HEK293 (cell line): Measurements from ENCODE around the gene OPN1SW.

Source experiments
- CTCF ChIA-PET: fragments of 350-600 bp; formaldehyde crosslinking; extraction: SDS; loops from one replicate; lab custom pipeline; 2021; ENCODE audit warnings: antibody characterized with exemption; lab: Yijun Ruan, JAX
- POLR2A ChIA-PET: fragments of 300-600 bp; formaldehyde crosslinking; extraction: SDS; loops from one replicate; lab custom pipeline; 2020; ENCODE audit warnings: antibody characterized with exemption, inconsistent platforms; lab: Yijun Ruan, JAX
- H3K27ac ChIP-seq: fragments of 200-500 bp; sonication (Bioruptor generic); 2 replicates; pipeline ENCODE4 v1.5.1; 2014; ENCODE audit warnings: low read depth, low read length, control low read depth, inconsistent platforms; ENCODE audit errors: extremely low read depth
- H3K36me3 ChIP-seq, 2 experiments: fragments of 200-500 bp in 1 of 2; sonication (Bioruptor generic) in 1 of 2; 1 replicate in 1 of 2; 2 replicates in 1 of 2; pipeline ENCODE4 v1.5.1; 2014 to 2017; ENCODE audit warnings: inconsistent platforms in 2 of 2, low read length in 2 of 2; ENCODE audit not compliant: control insufficient read depth in 2 of 2, insufficient read depth in 1 of 2
- H3K4me1 ChIP-seq: fragments of 200-500 bp; sonication (Bioruptor generic); 2 replicates; pipeline ENCODE4 v1.5.1; 2014; ENCODE audit warnings: mild to moderate bottlenecking, low read length, inconsistent platforms; ENCODE audit not compliant: control insufficient read depth, insufficient read depth
- H3K4me3 ChIP-seq: 2 replicates; pipeline ENCODE4 v1.5.1; 2011; ENCODE audit warnings: low read depth, mild to moderate bottlenecking, control low read depth, low read length, moderate library complexity
- H3K9me3 ChIP-seq: fragments of 200-500 bp; sonication (Bioruptor generic); 2 replicates; pipeline ENCODE4 v1.5.1; 2014; ENCODE audit warnings: low read depth, low read length, inconsistent platforms; ENCODE audit not compliant: control insufficient read depth, insufficient read depth
- KLF10 ChIP-seq: fragments of 450-650 bp; IDR thresholded peaks from 2 replicates; pipeline ENCODE4 v1.5.1; 2018; ENCODE audit warnings: missing biosample characterization, mild to moderate bottlenecking, missing genetic modification characterization
- OVOL3 ChIP-seq: fragments of 450-650 bp; formaldehyde crosslinking; IDR thresholded peaks from 2 replicates; pipeline ENCODE4 v1.5.1; 2016; ENCODE audit warnings: missing biosample characterization, missing genetic modification characterization
- SP7 ChIP-seq: fragments of 450-650 bp; formaldehyde crosslinking; IDR thresholded peaks from 2 replicates; pipeline ENCODE4 v1.5.1; 2016; ENCODE audit warnings: missing biosample characterization, missing genetic modification characterization
- YY1 ChIP-seq: fragments of 450-650 bp; formaldehyde crosslinking; IDR thresholded peaks from 2 replicates; pipeline ENCODE4 v1.5.1; 2018; ENCODE audit warnings: missing biosample characterization, missing genetic modification characterization
- ZEB2 ChIP-seq: fragments of 450-650 bp; formaldehyde crosslinking; IDR thresholded peaks from 2 replicates; pipeline ENCODE4 v1.5.1; 2016; ENCODE audit warnings: missing biosample characterization, missing genetic modification characterization
- ZFP37 ChIP-seq: fragments of 450-650 bp; formaldehyde crosslinking; IDR thresholded peaks from 2 replicates; pipeline ENCODE4 v1.5.1; 2016; ENCODE audit warnings: missing biosample characterization, missing genetic modification characterization
- ZNF121 ChIP-seq: fragments of 450-650 bp; formaldehyde crosslinking; IDR thresholded peaks from 2 replicates; pipeline ENCODE4 v1.5.1; 2016; ENCODE audit warnings: missing biosample characterization, missing genetic modification characterization
- ZNF174 ChIP-seq: fragments of 450-650 bp; formaldehyde crosslinking; IDR thresholded peaks from 2 replicates; pipeline ENCODE4 v1.5.0; 2017; ENCODE audit warnings: missing biosample characterization, mild to moderate bottlenecking, missing genetic modification characterization
- ZNF214 ChIP-seq: fragments of 450-650 bp; formaldehyde crosslinking; IDR thresholded peaks from 2 replicates; pipeline ENCODE4 v1.5.1; 2017; ENCODE audit warnings: missing biosample characterization, mild to moderate bottlenecking, missing genetic modification characterization, borderline replicate concordance
- ZNF221 ChIP-seq: fragments of 450-650 bp; formaldehyde crosslinking; IDR thresholded peaks from 2 replicates; pipeline ENCODE4 v1.5.1; 2017; ENCODE audit warnings: missing biosample characterization, missing genetic modification characterization, borderline replicate concordance
- ZNF37A ChIP-seq: fragments of 450-650 bp; IDR thresholded peaks from 2 replicates; pipeline ENCODE4 v1.5.1; 2018; ENCODE audit warnings: missing biosample characterization, missing genetic modification characterization
- ZNF394 ChIP-seq: fragments of 450-650 bp; formaldehyde crosslinking; IDR thresholded peaks from 2 replicates; pipeline ENCODE4 v1.5.1; 2016; ENCODE audit warnings: missing biosample characterization, missing genetic modification characterization, mild to moderate bottlenecking, moderate library complexity, borderline replicate concordance
- ZNF610 ChIP-seq: fragments of 450-650 bp; formaldehyde crosslinking; IDR thresholded peaks from 2 replicates; pipeline ENCODE4 v1.5.1; 2016; ENCODE audit warnings: missing biosample characterization, missing genetic modification characterization, borderline replicate concordance
- ZNF621 ChIP-seq: fragments of 450-650 bp; formaldehyde crosslinking; IDR thresholded peaks from 2 replicates; pipeline ENCODE4 v1.5.1; 2017; ENCODE audit warnings: missing biosample characterization, missing genetic modification characterization
- ZNF654 ChIP-seq: fragments of 450-650 bp; formaldehyde crosslinking; IDR thresholded peaks from 2 replicates; pipeline ENCODE4 v1.5.1; 2016; ENCODE audit warnings: low read depth, missing biosample characterization, missing genetic modification characterization
- ZNF664 ChIP-seq: fragments of 450-650 bp; formaldehyde crosslinking; IDR thresholded peaks from 2 replicates; pipeline ENCODE4 v1.5.1; 2016; ENCODE audit warnings: missing biosample characterization, missing genetic modification characterization
- ZNF677 ChIP-seq: fragments of 450-650 bp; IDR thresholded peaks from 2 replicates; pipeline ENCODE4 v1.5.0; 2018; ENCODE audit warnings: missing biosample characterization, mild to moderate bottlenecking, missing genetic modification characterization, moderate library complexity
- ZNF776 ChIP-seq: fragments of 450-650 bp; formaldehyde crosslinking; IDR thresholded peaks from 2 replicates; pipeline ENCODE4 v1.5.0; 2017; ENCODE audit warnings: missing biosample characterization, missing genetic modification characterization, borderline replicate concordance
- ZNF837 ChIP-seq: fragments of 450-650 bp; formaldehyde crosslinking; IDR thresholded peaks from 2 replicates; pipeline ENCODE4 v1.5.1; 2016; ENCODE audit warnings: missing biosample characterization, missing genetic modification characterization
- ZSCAN23 ChIP-seq: fragments of 450-650 bp; formaldehyde crosslinking; IDR thresholded peaks from 2 replicates; pipeline ENCODE4 v1.5.1; 2016; ENCODE audit warnings: missing biosample characterization, missing genetic modification characterization
- TF ChIP-seq, protein P1 (sequence below): fragments of 450-650 bp; formaldehyde crosslinking; IDR thresholded peaks from 2 replicates; pipeline ENCODE4 v1.5.1; 2017; ENCODE audit warnings: missing biosample characterization, mild to moderate bottlenecking, missing genetic modification characterization, moderate library complexity
- TF ChIP-seq, protein P2 (sequence below): fragments of 450-650 bp; formaldehyde crosslinking; IDR thresholded peaks from 2 replicates; pipeline ENCODE4 v1.5.1; 2016; ENCODE audit warnings: missing biosample characterization, missing genetic modification characterization, low read depth
- TF ChIP-seq, protein P3 (sequence below): fragments of 450-650 bp; formaldehyde crosslinking; IDR thresholded peaks from 2 replicates; pipeline ENCODE4 v1.5.1; 2016; ENCODE audit warnings: missing biosample characterization, missing genetic modification characterization
- TF ChIP-seq, protein P4 (sequence below): fragments of 450-650 bp; formaldehyde crosslinking; IDR thresholded peaks from 2 replicates; pipeline ENCODE4 v1.5.1; 2017; ENCODE audit warnings: missing biosample characterization, missing genetic modification characterization
- TF ChIP-seq, protein P5 (sequence below): IDR thresholded peaks from 2 replicates; pipeline ENCODE4 v1.6.1; 2011; ENCODE audit warnings: mild to moderate bottlenecking, low read depth, low read length, borderline replicate concordance
- TF ChIP-seq, protein P6 (sequence below): fragments of 450-650 bp; formaldehyde crosslinking; IDR thresholded peaks from 2 replicates; pipeline ENCODE4 v1.5.1; 2016; ENCODE audit warnings: missing biosample characterization, missing genetic modification characterization
- TF ChIP-seq, protein P7 (sequence below): fragments of 450-650 bp; formaldehyde crosslinking; IDR thresholded peaks from 2 replicates; pipeline ENCODE4 v1.5.1; 2016; ENCODE audit warnings: missing biosample characterization, missing genetic modification characterization

Gene OPN1SW

DNA sequence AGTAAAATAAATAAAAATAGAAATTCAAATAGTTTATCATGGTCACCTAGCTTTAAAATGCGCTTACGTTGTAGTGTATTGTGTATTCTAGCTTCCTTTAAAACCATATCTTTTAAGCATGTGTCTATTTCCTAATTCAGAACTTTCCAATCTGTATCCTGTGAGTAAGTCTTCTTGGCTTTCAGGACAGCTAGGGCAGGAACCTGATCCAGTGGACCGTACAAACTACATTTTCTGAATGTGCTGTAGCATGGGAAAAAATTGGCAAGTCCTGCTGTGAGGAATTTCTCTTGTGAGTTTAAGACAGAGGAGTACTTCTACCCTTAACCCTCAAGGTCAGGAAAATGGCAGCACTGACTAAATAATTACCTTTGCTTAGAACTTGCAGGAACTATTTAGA is 12.1 kb downstream of the OPN1SW start:
- Histone ChIP-seq H3K4me3 (no peak overlapping the region), H3K9me3 (no peaks in the 10 kb centered on the region), H3K27ac (no peak overlapping the region), H3K4me1 (no peaks in the 10 kb centered on the region), H3K36me3 (peaks cover 41 to 75% of the 10 kb centered on the region in 2 experiments)
- TF ChIP-seq ZNF654 (tag by site-specific recombination) = no peak
- TF ChIP-seq ZNF776 (tag by site-specific recombination) = no peak
- TF ChIP-seq ZNF174 (tag by site-specific recombination) = no peak
- no peak for TF ChIP-seq ZSCAN23 (tag by site-specific recombination)
- TF ChIP-seq, protein P1, sequence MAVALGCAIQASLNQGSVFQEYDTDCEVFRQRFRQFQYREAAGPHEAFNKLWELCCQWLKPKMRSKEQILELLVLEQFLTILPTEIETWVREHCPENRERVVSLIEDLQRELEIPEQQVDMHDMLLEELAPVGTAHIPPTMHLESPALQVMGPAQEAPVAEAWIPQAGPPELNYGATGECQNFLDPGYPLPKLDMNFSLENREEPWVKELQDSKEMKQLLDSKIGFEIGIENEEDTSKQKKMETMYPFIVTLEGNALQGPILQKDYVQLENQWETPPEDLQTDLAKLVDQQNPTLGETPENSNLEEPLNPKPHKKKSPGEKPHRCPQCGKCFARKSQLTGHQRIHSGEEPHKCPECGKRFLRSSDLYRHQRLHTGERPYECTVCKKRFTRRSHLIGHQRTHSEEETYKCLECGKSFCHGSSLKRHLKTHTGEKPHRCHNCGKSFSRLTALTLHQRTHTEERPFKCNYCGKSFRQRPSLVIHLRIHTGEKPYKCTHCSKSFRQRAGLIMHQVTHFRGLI (tag by site-specific recombination) = no peak
- TF ChIP-seq, protein P2, sequence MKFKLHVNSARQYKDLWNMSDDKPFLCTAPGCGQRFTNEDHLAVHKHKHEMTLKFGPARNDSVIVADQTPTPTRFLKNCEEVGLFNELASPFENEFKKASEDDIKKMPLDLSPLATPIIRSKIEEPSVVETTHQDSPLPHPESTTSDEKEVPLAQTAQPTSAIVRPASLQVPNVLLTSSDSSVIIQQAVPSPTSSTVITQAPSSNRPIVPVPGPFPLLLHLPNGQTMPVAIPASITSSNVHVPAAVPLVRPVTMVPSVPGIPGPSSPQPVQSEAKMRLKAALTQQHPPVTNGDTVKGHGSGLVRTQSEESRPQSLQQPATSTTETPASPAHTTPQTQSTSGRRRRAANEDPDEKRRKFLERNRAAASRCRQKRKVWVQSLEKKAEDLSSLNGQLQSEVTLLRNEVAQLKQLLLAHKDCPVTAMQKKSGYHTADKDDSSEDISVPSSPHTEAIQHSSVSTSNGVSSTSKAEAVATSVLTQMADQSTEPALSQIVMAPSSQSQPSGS (tag by site-specific recombination) = no peak
- TF ChIP-seq, protein P3, sequence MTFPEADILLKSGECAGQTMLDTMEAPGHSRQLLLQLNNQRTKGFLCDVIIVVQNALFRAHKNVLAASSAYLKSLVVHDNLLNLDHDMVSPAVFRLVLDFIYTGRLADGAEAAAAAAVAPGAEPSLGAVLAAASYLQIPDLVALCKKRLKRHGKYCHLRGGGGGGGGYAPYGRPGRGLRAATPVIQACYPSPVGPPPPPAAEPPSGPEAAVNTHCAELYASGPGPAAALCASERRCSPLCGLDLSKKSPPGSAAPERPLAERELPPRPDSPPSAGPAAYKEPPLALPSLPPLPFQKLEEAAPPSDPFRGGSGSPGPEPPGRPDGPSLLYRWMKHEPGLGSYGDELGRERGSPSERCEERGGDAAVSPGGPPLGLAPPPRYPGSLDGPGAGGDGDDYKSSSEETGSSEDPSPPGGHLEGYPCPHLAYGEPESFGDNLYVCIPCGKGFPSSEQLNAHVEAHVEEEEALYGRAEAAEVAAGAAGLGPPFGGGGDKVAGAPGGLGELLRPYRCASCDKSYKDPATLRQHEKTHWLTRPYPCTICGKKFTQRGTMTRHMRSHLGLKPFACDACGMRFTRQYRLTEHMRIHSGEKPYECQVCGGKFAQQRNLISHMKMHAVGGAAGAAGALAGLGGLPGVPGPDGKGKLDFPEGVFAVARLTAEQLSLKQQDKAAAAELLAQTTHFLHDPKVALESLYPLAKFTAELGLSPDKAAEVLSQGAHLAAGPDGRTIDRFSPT (tag by site-specific recombination) = no peak
- TF ChIP-seq, protein P4, sequence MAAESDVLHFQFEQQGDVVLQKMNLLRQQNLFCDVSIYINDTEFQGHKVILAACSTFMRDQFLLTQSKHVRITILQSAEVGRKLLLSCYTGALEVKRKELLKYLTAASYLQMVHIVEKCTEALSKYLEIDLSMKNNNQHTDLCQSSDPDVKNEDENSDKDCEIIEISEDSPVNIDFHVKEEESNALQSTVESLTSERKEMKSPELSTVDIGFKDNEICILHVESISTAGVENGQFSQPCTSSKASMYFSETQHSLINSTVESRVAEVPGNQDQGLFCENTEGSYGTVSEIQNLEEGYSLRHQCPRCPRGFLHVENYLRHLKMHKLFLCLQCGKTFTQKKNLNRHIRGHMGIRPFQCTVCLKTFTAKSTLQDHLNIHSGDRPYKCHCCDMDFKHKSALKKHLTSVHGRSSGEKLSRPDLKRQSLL (tag by site-specific recombination) = no peak
- TF ChIP-seq ZNF621 = no peak
- TF ChIP-seq KLF10 (tag by site-specific recombination) = no peak
- TF ChIP-seq YY1 = no peak
- no peak for TF ChIP-seq ZNF221
- TF ChIP-seq ZNF677 (tag by site-specific recombination) = no peak
- no peak for TF ChIP-seq ZNF214 (tag by site-specific recombination)
- no peak for TF ChIP-seq ZNF394
- no peak for TF ChIP-seq ZNF37A (tag by site-specific recombination)
- no peak for TF ChIP-seq ZEB2 (tag by site-specific recombination)
- TF ChIP-seq ZNF610 (tag by site-specific recombination) = no peak
- TF ChIP-seq ZFP37 (tag by site-specific recombination) = no peak
- TF ChIP-seq OVOL3 (tag by site-specific recombination) = no peak
- CTCF ChIA-PET = interaction anchor here (0.6 kb wide), 1 partner anchor 70 kb away, joined by 3 read pairs; no protein-coding TSS in a partner anchor
- POLR2A ChIA-PET = no interaction called here

DNA sequence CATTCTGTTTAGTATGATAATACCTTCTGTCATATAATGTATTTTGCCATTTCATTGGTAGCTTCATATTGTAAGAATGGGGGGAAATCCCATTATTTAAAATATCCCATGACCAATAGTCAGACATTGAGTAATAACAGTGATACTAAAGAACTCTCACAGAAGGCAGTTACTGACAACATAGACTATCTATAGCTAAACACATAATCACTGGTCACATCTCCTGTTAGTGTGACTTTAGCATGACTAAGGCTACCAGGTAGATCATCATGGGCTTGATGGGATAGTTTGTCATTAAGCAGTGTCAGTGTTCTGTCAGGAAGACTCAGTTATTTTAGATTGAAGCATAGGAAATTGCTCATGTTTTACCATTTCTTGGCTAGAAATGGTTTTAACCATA is 16.4 kb downstream of the OPN1SW start:
- no peak overlapping the region for H3K27ac ChIP-seq
- no peaks in the 10 kb centered on the region for H3K4me1 ChIP-seq
- H3K36me3 ChIP-seq = peaks cover 36 to 82% of the 10 kb centered on the region in 2 experiments
- H3K9me3 ChIP-seq = no peaks in the 10 kb centered on the region
- CTCF ChIA-PET = interaction anchor here (0.6 kb wide), 1 partner anchor 108 kb away, joined by 3 read pairs; no protein-coding TSS in a partner anchor
- no peak overlapping the region for H3K4me3 ChIP-seq
- POLR2A ChIA-PET = no interaction called here
- TF ChIP-seq, protein P5, sequence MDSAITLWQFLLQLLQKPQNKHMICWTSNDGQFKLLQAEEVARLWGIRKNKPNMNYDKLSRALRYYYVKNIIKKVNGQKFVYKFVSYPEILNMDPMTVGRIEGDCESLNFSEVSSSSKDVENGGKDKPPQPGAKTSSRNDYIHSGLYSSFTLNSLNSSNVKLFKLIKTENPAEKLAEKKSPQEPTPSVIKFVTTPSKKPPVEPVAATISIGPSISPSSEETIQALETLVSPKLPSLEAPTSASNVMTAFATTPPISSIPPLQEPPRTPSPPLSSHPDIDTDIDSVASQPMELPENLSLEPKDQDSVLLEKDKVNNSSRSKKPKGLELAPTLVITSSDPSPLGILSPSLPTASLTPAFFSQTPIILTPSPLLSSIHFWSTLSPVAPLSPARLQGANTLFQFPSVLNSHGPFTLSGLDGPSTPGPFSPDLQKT = no peak
- TF ChIP-seq ZNF837 (tag by site-specific recombination) (no peak), ZNF664 (no peak), SP7 (tag by site-specific recombination) (no peak), ZNF121 (no peak)
- TF ChIP-seq, protein P6, sequence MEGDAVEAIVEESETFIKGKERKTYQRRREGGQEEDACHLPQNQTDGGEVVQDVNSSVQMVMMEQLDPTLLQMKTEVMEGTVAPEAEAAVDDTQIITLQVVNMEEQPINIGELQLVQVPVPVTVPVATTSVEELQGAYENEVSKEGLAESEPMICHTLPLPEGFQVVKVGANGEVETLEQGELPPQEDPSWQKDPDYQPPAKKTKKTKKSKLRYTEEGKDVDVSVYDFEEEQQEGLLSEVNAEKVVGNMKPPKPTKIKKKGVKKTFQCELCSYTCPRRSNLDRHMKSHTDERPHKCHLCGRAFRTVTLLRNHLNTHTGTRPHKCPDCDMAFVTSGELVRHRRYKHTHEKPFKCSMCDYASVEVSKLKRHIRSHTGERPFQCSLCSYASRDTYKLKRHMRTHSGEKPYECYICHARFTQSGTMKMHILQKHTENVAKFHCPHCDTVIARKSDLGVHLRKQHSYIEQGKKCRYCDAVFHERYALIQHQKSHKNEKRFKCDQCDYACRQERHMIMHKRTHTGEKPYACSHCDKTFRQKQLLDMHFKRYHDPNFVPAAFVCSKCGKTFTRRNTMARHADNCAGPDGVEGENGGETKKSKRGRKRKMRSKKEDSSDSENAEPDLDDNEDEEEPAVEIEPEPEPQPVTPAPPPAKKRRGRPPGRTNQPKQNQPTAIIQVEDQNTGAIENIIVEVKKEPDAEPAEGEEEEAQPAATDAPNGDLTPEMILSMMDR (tag by site-specific recombination) = no peak
- TF ChIP-seq, protein P7, sequence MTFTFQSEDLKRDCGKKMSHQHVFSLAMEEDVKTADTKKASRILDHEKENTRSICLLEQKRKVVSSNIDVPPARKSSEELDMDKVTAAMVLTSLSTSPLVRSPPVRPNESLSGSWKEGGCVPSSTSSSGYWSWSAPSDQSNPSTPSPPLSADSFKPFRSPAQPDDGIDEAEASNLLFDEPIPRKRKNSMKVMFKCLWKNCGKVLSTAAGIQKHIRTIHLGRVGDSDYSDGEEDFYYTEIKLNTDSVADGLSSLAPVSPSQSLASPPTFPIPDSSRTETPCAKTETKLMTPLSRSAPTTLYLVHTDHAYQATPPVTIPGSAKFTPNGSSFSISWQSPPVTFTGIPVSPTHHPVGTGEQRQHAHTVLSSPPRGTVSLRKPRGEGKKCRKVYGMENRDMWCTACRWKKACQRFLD = no peak
